Ascending aorta (tissue), 2 donors: ENCODE measurements around the gene MARCHF2. TPM values are rescaled to one million over a fixed set of nuclear protein-coding genes. Genes with fewer than 3 reads are reported as not detected.

Experiments used
- DNase-seq, 2 donors: peaks; one replicate each; pipeline ENCODE4 v3.0.0-alpha.2; 2019; ENCODE audit warnings: low spot score in 2 of 2
- H3K27ac ChIP-seq, 2 donors: fragments of 200-600 bp; sonication (generic); one replicate each; pipeline ENCODE4 v1.5.1; 2016 to 2017; ENCODE audit warnings: mild to moderate bottlenecking in 1 of 2
- H3K27me3 ChIP-seq: fragments of 200-600 bp; sonication (generic); one replicate; pipeline ENCODE4 v1.5.1; 2017
- H3K36me3 ChIP-seq, 2 donors: fragments of 200-600 bp; sonication (generic); one replicate each; pipeline ENCODE4 v1.5.1; 2016
- H3K4me1 ChIP-seq, 2 donors: fragments of 200-600 bp; sonication (generic); one replicate each; pipeline ENCODE4 v1.5.1; 2016 to 2017; ENCODE audit warnings: mild to moderate bottlenecking in 1 of 2
- H3K4me3 ChIP-seq, 2 donors: fragments of 200-600 bp; sonication (generic); one replicate each; pipeline ENCODE4 v1.5.1; 2016 to 2017; ENCODE audit warnings: mild to moderate bottlenecking in 1 of 2
- H3K9me3 ChIP-seq, 2 donors: fragments of 200-600 bp; sonication (generic); one replicate each; pipeline ENCODE4 v1.5.1; 2016
- intact Hi-C: fragments of 100-400 bp; cut with DNase I; formaldehyde crosslinking; loops from one replicate; pipeline ENCODE4 v1.15.1; 2023
- total RNA-seq: library from RNA; depleted of rRNA; stranded (reverse); fragments of >200 nt; gene quantifications from one replicate; pipeline ENCODE4 v1.1.0, GENCODE V29; 2016
- TF ChIP-seq, protein P1 (sequence below), 3 experiments: fragments of 200-600 bp in 2 of 3; fragments of 450-650 bp in 1 of 3; sonication (generic) in 2 of 3; IDR thresholded peaks; one replicate each; pipeline ENCODE4 v1.5.1; 2016 to 2019; ENCODE audit warnings: antibody characterized with exemption in 3 of 3, mild to moderate bottlenecking in 1 of 3, moderate library complexity in 1 of 3

MARCHF2 gene
- total RNA-seq, 1 donor from 2014 or later, result 151 TPM

DNA sequence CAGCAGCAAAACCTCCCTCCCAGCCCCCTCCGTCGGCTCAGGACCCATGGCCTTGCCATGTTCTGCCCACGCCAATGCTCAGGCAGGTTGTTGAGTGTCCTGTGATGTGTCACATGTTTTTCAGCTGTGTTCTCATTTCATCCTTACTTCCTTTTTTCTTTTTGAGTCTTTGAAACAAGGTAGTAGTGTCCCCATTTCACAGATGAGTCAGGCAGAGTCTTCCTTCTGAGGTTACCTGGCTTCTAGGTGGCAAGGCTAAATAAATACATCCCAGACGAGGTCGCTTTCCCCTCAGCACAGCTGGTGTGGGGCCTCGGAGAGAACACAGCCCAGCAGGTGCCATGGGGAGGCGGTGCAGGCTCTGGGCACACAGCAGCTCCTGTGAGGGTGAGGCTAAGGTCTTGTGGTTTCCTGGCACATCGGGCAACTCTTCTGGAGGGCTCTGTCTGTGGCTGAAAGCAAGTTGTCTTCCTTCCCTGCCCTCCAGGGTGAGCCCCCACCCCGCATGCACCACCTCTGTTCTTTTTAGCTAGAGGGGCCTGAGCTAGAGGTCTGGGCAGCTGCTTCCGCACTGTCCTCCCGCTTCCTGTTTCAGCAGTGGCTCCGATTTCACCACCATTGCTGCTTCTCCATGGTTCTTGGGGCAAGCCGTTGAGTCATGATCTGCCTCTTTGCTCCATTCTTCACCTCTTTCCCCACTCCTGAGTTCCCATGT is 74.2 kb downstream of the MARCHF2 start:
- DNase-seq, result peak in 1 of 2 donors; percentile 26
- Histone ChIP-seq H3K4me1 (no peaks in the 10 kb centered on the region), H3K27me3 (no peaks in the 10 kb centered on the region), H3K4me3 (no peak overlapping the region), H3K36me3 (peaks cover 65 to 73% of the 10 kb centered on the region in 2 donors), H3K9me3 (no peaks in the 10 kb centered on the region), H3K27ac (peak overlapping the region in 1 of 2 donors; percentile 40)
- intact Hi-C loops, result no loop called here
- TF ChIP-seq, protein P1, sequence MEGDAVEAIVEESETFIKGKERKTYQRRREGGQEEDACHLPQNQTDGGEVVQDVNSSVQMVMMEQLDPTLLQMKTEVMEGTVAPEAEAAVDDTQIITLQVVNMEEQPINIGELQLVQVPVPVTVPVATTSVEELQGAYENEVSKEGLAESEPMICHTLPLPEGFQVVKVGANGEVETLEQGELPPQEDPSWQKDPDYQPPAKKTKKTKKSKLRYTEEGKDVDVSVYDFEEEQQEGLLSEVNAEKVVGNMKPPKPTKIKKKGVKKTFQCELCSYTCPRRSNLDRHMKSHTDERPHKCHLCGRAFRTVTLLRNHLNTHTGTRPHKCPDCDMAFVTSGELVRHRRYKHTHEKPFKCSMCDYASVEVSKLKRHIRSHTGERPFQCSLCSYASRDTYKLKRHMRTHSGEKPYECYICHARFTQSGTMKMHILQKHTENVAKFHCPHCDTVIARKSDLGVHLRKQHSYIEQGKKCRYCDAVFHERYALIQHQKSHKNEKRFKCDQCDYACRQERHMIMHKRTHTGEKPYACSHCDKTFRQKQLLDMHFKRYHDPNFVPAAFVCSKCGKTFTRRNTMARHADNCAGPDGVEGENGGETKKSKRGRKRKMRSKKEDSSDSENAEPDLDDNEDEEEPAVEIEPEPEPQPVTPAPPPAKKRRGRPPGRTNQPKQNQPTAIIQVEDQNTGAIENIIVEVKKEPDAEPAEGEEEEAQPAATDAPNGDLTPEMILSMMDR (IDR thresholded peaks at IDR 0.05), result no peak

DNA sequence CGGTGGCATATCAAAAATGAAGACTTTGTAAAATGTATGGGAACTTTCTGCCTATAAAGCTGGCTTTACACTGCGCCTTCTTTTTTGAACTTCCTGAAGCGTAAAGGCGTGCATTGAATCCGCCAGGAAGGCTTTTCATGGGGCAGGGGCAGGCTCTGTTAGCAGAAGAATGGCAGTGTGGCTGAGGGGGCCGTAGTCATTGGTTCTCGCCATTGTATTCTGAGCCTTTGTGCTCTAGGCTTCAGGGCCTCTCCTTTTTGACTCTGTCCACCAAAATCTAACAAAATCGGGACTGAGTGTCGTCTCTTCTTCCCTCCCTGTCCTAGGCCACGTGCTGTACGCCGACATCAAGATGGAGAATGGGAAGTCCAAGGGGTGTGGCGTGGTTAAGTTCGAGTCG is 75.3 kb downstream of the MARCHF2 start:
- Histone ChIP-seq H3K27me3 (no peaks in the 10 kb centered on the region), H3K27ac (no peak overlapping the region), H3K4me3 (no peak overlapping the region), H3K9me3 (no peaks in the 10 kb centered on the region), H3K36me3 (peaks cover 56 to 65% of the 10 kb centered on the region in 2 donors), H3K4me1 (no peaks in the 10 kb centered on the region)
- intact Hi-C loops, result no loop called here
- TF ChIP-seq, protein P1 (IDR thresholded peaks at IDR 0.05), result no peak
- DNase-seq, result no peak

Other genes with a start within 250 kb of the MARCHF2 start
- 20.2 TPM for gene CERS4, start 203.9 kb upstream of the MARCHF2 start, total RNA-seq
- 263 TPM for gene CD320, start 104.9 kb upstream of the MARCHF2 start, total RNA-seq
- gene NDUFA7, start 91.9 kb upstream of the MARCHF2 start, total RNA-seq, result 11.8 TPM
- 393 TPM for gene RPS28, start 91.8 kb upstream of the MARCHF2 start, total RNA-seq
- 47.4 TPM for gene KANK3, start 70.0 kb upstream of the MARCHF2 start, total RNA-seq
- 161 TPM for gene ANGPTL4, start 49.1 kb upstream of the MARCHF2 start, total RNA-seq
- 70.8 TPM for gene RAB11B, start 22.9 kb upstream of the MARCHF2 start, total RNA-seq
- 198 TPM for gene HNRNPM, start 31.7 kb downstream of the MARCHF2 start, total RNA-seq
- not detected for gene PRAM1, start 89.3 kb downstream of the MARCHF2 start, total RNA-seq
- 189 TPM for gene ZNF414, start 100.9 kb downstream of the MARCHF2 start, total RNA-seq
- gene MYO1F, start 164.1 kb downstream of the MARCHF2 start, total RNA-seq, result 5.0 TPM
- 184 TPM for gene ADAMTS10, start 197.4 kb downstream of the MARCHF2 start, total RNA-seq
- gene NFILZ, start 217.3 kb downstream of the MARCHF2 start, total RNA-seq, result not detected